Measurements from ENCODE around the gene PRKG1. TPM values are rescaled to one million over a fixed set of nuclear protein-coding genes. Genes with fewer than 3 reads are reported as not detected.

PRKG1 gene
- polyA plus RNA-seq, 3 donors: not detected

DNA sequence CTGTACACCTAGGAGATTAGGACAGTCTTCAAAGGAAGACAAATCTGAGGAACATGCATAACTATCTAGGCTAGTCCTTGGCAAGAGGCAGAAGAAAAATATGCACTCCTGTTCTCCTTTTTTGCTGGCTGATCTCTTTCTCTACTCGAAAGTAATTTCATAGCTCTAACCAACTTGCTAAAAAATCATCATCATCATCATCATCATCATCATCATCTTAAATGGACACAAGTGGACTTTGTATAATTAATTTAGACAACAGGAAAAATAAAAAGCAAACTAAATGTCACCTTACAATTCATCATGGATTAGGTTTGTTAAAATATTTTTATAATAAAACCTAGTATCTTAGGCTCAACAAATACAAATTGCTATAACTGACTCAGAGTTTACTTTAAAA, 1192.6 kb downstream of the PRKG1 start:
- no peak overlapping the region for H3K27ac ChIP-seq (ENCODE audit: low read depth in 1 of 2, low read length in 2 of 2)
- no peaks in the 10 kb centered on the region for H3K27me3 ChIP-seq (ENCODE audit: control insufficient read depth in 2 of 2, insufficient read depth in 2 of 2, low read length in 2 of 2)
- no peak overlapping the region for H3K27ac Mint-ChIP-seq
- H3K4me3 Mint-ChIP-seq: no peak overlapping the region
- H3K4me2 ChIP-seq (replicated peaks; ENCODE audit: extremely low read depth, low read length, poor library complexity, severe bottlenecking): no peak overlapping the region
- no peaks in the 10 kb centered on the region for H3K79me2 ChIP-seq (ENCODE audit: insufficient read depth, low read length)
- H3K36me3 Mint-ChIP-seq: no peaks in the 10 kb centered on the region
- H3K9ac ChIP-seq (ENCODE audit: insufficient read depth, low read length, poor library complexity, severe bottlenecking): no peak overlapping the region
- no peak overlapping the region for H3K4me3 ChIP-seq (replicated peaks in 1 of 3; ENCODE audit: low read depth in 2 of 3, low read length in 3 of 3)
- TF ChIP-seq, protein P1, sequence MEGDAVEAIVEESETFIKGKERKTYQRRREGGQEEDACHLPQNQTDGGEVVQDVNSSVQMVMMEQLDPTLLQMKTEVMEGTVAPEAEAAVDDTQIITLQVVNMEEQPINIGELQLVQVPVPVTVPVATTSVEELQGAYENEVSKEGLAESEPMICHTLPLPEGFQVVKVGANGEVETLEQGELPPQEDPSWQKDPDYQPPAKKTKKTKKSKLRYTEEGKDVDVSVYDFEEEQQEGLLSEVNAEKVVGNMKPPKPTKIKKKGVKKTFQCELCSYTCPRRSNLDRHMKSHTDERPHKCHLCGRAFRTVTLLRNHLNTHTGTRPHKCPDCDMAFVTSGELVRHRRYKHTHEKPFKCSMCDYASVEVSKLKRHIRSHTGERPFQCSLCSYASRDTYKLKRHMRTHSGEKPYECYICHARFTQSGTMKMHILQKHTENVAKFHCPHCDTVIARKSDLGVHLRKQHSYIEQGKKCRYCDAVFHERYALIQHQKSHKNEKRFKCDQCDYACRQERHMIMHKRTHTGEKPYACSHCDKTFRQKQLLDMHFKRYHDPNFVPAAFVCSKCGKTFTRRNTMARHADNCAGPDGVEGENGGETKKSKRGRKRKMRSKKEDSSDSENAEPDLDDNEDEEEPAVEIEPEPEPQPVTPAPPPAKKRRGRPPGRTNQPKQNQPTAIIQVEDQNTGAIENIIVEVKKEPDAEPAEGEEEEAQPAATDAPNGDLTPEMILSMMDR (IDR thresholded peaks at IDR 0.05): no peak
- H3K27me3 Mint-ChIP-seq (ENCODE audit: low read depth in 3 of 3): no peaks in the 10 kb centered on the region
- no peaks in the 10 kb centered on the region for H4K20me1 ChIP-seq (ENCODE audit: insufficient read depth, low read length)
- H3K4me1 ChIP-seq (ENCODE audit: control insufficient read depth in 1 of 2, insufficient read depth in 2 of 2, low read length in 2 of 2): no peaks in the 10 kb centered on the region
- H2AFZ ChIP-seq (ENCODE audit: insufficient read depth, low read depth, low read length, poor library complexity, severe bottlenecking): no peak overlapping the region
- H3K36me3 ChIP-seq (replicated peaks in 1 of 2; ENCODE audit: control insufficient read depth in 1 of 2, insufficient read depth in 2 of 2, low read length in 2 of 2): no peaks in the 10 kb centered on the region
- no peak for DNase-seq
- H3K4me1 Mint-ChIP-seq: no peaks in the 10 kb centered on the region
- no peaks in the 10 kb centered on the region for H3K9me3 ChIP-seq (replicated peaks in 1 of 2; ENCODE audit: control insufficient read depth in 1 of 2, insufficient read depth in 1 of 2, low read length in 2 of 2)
- peaks cover 0 to 4% (median 0%) of the 10 kb centered on the region in 7 donors for H3K9me3 Mint-ChIP-seq
- intact Hi-C loops (cut with micrococcal nuclease): no loop called here
- no CpG with 5 or more reads among the region's 1 CpG for WGBS (ENCODE audit: insufficient coverage)

DNA sequence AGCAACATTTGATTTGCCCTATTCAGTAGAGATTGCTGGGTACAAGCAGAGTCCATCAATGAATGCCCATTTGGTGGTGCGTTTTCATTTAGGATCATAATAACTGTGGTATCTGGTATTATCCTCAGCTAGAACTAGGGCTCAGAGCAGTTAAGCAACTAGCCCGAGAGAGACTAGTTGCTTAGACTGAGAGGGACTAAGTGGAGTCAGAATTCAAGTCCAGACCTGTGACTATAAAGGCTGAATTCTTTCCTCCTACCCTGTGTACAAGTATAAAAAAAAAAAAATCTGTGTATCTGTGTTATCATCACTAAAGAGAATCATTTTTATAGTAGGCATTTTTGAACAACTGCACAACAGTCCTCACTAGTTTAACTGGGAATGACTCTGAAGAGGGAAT, 1194.5 kb downstream of the PRKG1 start:
- Histone ChIP-seq H3K27ac (ENCODE audit: low read depth in 1 of 2, low read length in 2 of 2) (no peak overlapping the region), H3K36me3 (replicated peaks in 1 of 2; ENCODE audit: control insufficient read depth in 1 of 2, insufficient read depth in 2 of 2, low read length in 2 of 2) (no peaks in the 10 kb centered on the region), H2AFZ (ENCODE audit: insufficient read depth, low read depth, low read length, poor library complexity, severe bottlenecking) (no peak overlapping the region), H3K4me3 (replicated peaks in 1 of 3; ENCODE audit: low read depth in 2 of 3, low read length in 3 of 3) (no peak overlapping the region), H4K20me1 (ENCODE audit: insufficient read depth, low read length) (no peaks in the 10 kb centered on the region), H3K79me2 (ENCODE audit: insufficient read depth, low read length) (no peaks in the 10 kb centered on the region), H3K4me2 (replicated peaks; ENCODE audit: extremely low read depth, low read length, poor library complexity, severe bottlenecking) (no peak overlapping the region), H3K9me3 (replicated peaks in 1 of 2; ENCODE audit: control insufficient read depth in 1 of 2, insufficient read depth in 1 of 2, low read length in 2 of 2) (no peaks in the 10 kb centered on the region), H3K4me1 (ENCODE audit: control insufficient read depth in 1 of 2, insufficient read depth in 2 of 2, low read length in 2 of 2) (no peaks in the 10 kb centered on the region), H3K27me3 (ENCODE audit: control insufficient read depth in 2 of 2, insufficient read depth in 2 of 2, low read length in 2 of 2) (no peaks in the 10 kb centered on the region), H3K9ac (ENCODE audit: insufficient read depth, low read length, poor library complexity, severe bottlenecking) (no peak overlapping the region)
- intact Hi-C loops (cut with micrococcal nuclease): no loop called here
- no peak for DNase-seq
- Mint-ChIP-seq H3K27me3 (ENCODE audit: low read depth in 3 of 3) (no peaks in the 10 kb centered on the region), H3K4me1 (no peaks in the 10 kb centered on the region), H3K27ac (no peak overlapping the region), H3K4me3 (no peak overlapping the region), H3K9me3 (peaks cover 0 to 4% (median 0%) of the 10 kb centered on the region in 7 donors), H3K36me3 (no peaks in the 10 kb centered on the region)
- no CpG with 5 or more reads among the region's 2 CpGs for WGBS (ENCODE audit: insufficient coverage)
- TF ChIP-seq, protein P1 (IDR thresholded peaks at IDR 0.05): no peak
